OCI-LY3 (cell line): Measurements from ENCODE around the gene R3HCC1L.

ENCODE experiments used
- H2AFZ ChIP-seq: fragments of 200-600, 300-600 bp; shearing (Covaris generic); 2 replicates; pipeline ENCODE4 v1.6.0; 2014; ENCODE audit warnings: antibody characterized with exemption, low read depth, low read length
- H3K27ac ChIP-seq: fragments of 200-600, 300-600 bp; sonication (generic); 2 replicates; pipeline ENCODE4 v1.5.1; 2014; ENCODE audit warnings: mild to moderate bottlenecking, low read length, moderate library complexity, mixed read lengths
- H3K27me3 ChIP-seq: fragments of 200-600, 300-600 bp; sonication (generic); 2 replicates; pipeline ENCODE4 v1.6.1; 2014; ENCODE audit warnings: low read depth, low read length, mixed read lengths
- H3K36me3 ChIP-seq: fragments of 200-600, 300-600 bp; sonication (generic); replicated peaks from 2 replicates; pipeline ENCODE3; 2014; ENCODE audit warnings: low read depth, low read length, mixed read lengths
- H3K4me1 ChIP-seq: fragments of 300-600, 200-600 bp; sonication (generic); 2 replicates; pipeline ENCODE4 v1.6.1; 2014; ENCODE audit warnings: low read length, mixed read lengths
- H3K4me2 ChIP-seq: fragments of 200-600, 300-600 bp; sonication (generic); 2 replicates; pipeline ENCODE4 v1.6.1; 2014; ENCODE audit warnings: low read length, mixed read lengths
- H3K4me3 ChIP-seq: fragments of 300-600, 200-600 bp; sonication (generic); 2 replicates; pipeline ENCODE4 v1.5.1; 2014; ENCODE audit warnings: antibody characterized with exemption, mild to moderate bottlenecking, low read length, moderate library complexity
- H3K79me2 ChIP-seq: fragments of 300-600, 200-600 bp; shearing (Covaris generic); 2 replicates; pipeline ENCODE4 v1.6.1; 2014; ENCODE audit warnings: mild to moderate bottlenecking, low read length, mixed read lengths
- H3K9ac ChIP-seq: fragments of 300-600, 200-600 bp; shearing (Covaris generic); 2 replicates; pipeline ENCODE4 v1.6.0; 2014; ENCODE audit warnings: mild to moderate bottlenecking, low read length, moderate library complexity
- H3K9me3 ChIP-seq: fragments of 200-600, 300-600 bp; shearing (Covaris generic); 2 replicates; pipeline ENCODE4 v1.6.1; 2014; ENCODE audit warnings: low read length, mixed read lengths; ENCODE audit not compliant: insufficient read depth
- H4K20me1 ChIP-seq: fragments of 200-600, 300-600 bp; sonication (generic); 2 replicates; pipeline ENCODE4 v1.6.1; 2016; ENCODE audit warnings: low read length, mixed read lengths; ENCODE audit not compliant: insufficient read depth
- CTCF ChIP-seq: fragments of 200-600, 300-600 bp; sonication (generic); IDR thresholded peaks from 2 replicates; pipeline ENCODE4 v1.5.1; 2014; ENCODE audit warnings: antibody characterized with exemption, low read length, low read depth
- EZH2phosphoT487 ChIP-seq: fragments of 200-600 bp; shearing (Covaris generic); IDR thresholded peaks from 2 replicates; pipeline ENCODE4 v1.6.1; 2018; ENCODE audit warnings: antibody characterized with exemption, mixed run types, low read depth

R3HCC1L gene

GRCh38 chr10:98285416-98285815, 151.0 kb downstream of the R3HCC1L start:
- Histone ChIP-seq H3K36me3 (no peaks in the 10 kb centered on the region), H3K4me2 (no peak overlapping the region), H2AFZ (no peak overlapping the region), H3K9me3 (no peaks in the 10 kb centered on the region), H3K79me2 (no peaks in the 10 kb centered on the region), H3K4me3 (no peak overlapping the region), H4K20me1 (no peaks in the 10 kb centered on the region), H3K4me1 (no peaks in the 10 kb centered on the region), H3K9ac (no peak overlapping the region), H3K27ac (no peak overlapping the region), H3K27me3 (peaks cover 13% of the 10 kb centered on the region)
- no peak for TF ChIP-seq EZH2phosphoT487

GRCh38 chr10:98286419-98286818, 152.0 kb downstream of the R3HCC1L start:
- no peaks in the 10 kb centered on the region for H3K4me1 ChIP-seq
- H3K27me3 ChIP-seq, result peaks cover 13% of the 10 kb centered on the region
- H3K27ac ChIP-seq, result no peak overlapping the region
- no peaks in the 10 kb centered on the region for H3K36me3 ChIP-seq
- H3K4me3 ChIP-seq, result no peak overlapping the region
- no peak overlapping the region for H2AFZ ChIP-seq
- H3K79me2 ChIP-seq, result no peaks in the 10 kb centered on the region
- H3K4me2 ChIP-seq, result no peak overlapping the region
- H4K20me1 ChIP-seq, result no peaks in the 10 kb centered on the region
- H3K9ac ChIP-seq, result no peak overlapping the region
- TF ChIP-seq CTCF (no peak), EZH2phosphoT487 (no peak)
- H3K9me3 ChIP-seq, result no peaks in the 10 kb centered on the region

GRCh38 chr10:98287321-98287720, 152.9 kb downstream of the R3HCC1L start:
- no peaks in the 10 kb centered on the region for H3K79me2 ChIP-seq
- no peaks in the 10 kb centered on the region for H3K36me3 ChIP-seq
- no peaks in the 10 kb centered on the region for H3K9me3 ChIP-seq
- H3K4me3 ChIP-seq, result no peak overlapping the region
- no peak overlapping the region for H2AFZ ChIP-seq
- no peak overlapping the region for H3K4me2 ChIP-seq
- H3K27ac ChIP-seq, result no peak overlapping the region
- H3K9ac ChIP-seq, result no peak overlapping the region
- no peak for TF ChIP-seq CTCF
- no peak for TF ChIP-seq EZH2phosphoT487
- no peaks in the 10 kb centered on the region for H3K4me1 ChIP-seq
- H3K27me3 ChIP-seq, result peaks cover 5% of the 10 kb centered on the region; the same call in 1 of the 2 replicates
- H4K20me1 ChIP-seq, result no peaks in the 10 kb centered on the region

GRCh38 chr10:98289802-98290209, 155.3 kb downstream of the R3HCC1L start:
- Histone ChIP-seq H3K79me2 (no peaks in the 10 kb centered on the region), H3K36me3 (no peaks in the 10 kb centered on the region), H3K9ac (no peak overlapping the region), H3K27ac (no peak overlapping the region), H3K27me3 (0 out of 2 replicates have a peak, but pooled peaks cover 1% of the 10 kb centered on the region), H3K4me2 (no peak overlapping the region), H3K9me3 (no peaks in the 10 kb centered on the region), H2AFZ (no peak overlapping the region), H4K20me1 (no peaks in the 10 kb centered on the region), H3K4me3 (no peak overlapping the region), H3K4me1 (no peaks in the 10 kb centered on the region)
- TF ChIP-seq CTCF (no peak), EZH2phosphoT487 (no peak)

GRCh38 chr10:98292971-98293370, 158.5 kb downstream of the R3HCC1L start:
- Histone ChIP-seq H2AFZ (no peak overlapping the region), H3K4me2 (no peak overlapping the region), H3K27me3 (peaks cover 5% of the 10 kb centered on the region), H3K79me2 (no peaks in the 10 kb centered on the region), H3K36me3 (no peaks in the 10 kb centered on the region), H4K20me1 (no peaks in the 10 kb centered on the region), H3K9ac (no peak overlapping the region), H3K9me3 (no peaks in the 10 kb centered on the region), H3K4me3 (no peak overlapping the region), H3K27ac (no peak overlapping the region), H3K4me1 (no peaks in the 10 kb centered on the region)
- TF ChIP-seq EZH2phosphoT487, result no peak
- no peak for TF ChIP-seq CTCF
